ENCODE results near the gene NWD2. TPM values are rescaled to one million over a fixed set of nuclear protein-coding genes. Genes with fewer than 3 reads are reported as not detected.

The NWD2 gene
- total RNA-seq, 1 donor: not detected

GRCh38 chr4:37317104-37317643, 72.6 kb downstream of the NWD2 start:
- Histone ChIP-seq H3K4me3 (ENCODE audit: insufficient read depth, low read length) (no peak overlapping the region), H3K79me2 (ENCODE audit: insufficient read depth, low read length) (no peaks in the 10 kb centered on the region), H3K4me2 (ENCODE audit: insufficient read depth, low read length) (no peak overlapping the region), H3K27ac (ENCODE audit: low read depth, low read length) (no peak overlapping the region), H3K9me3 (ENCODE audit: low read depth, low read length) (no peaks in the 10 kb centered on the region), H2AFZ (ENCODE audit: low read length) (no peak overlapping the region), H4K20me1 (ENCODE audit: insufficient read depth, low read length) (no peaks in the 10 kb centered on the region), H3K4me1 (ENCODE audit: insufficient read depth, low read length) (no peaks in the 10 kb centered on the region), H3K27me3 (ENCODE audit: insufficient read depth, low read length) (no peaks in the 10 kb centered on the region), H3K36me3 (ENCODE audit: insufficient read depth, low read length) (no peaks in the 10 kb centered on the region)
- TF ChIP-seq CTCF (IDR thresholded peaks at IDR 0.05; ENCODE audit: extremely low read depth, low read depth, low read length): no peak
- no peak for DNase-seq (ENCODE audit: insufficient read length, low spot score, missing footprints)

GRCh38 chr4:37320513-37321235, 76.1 kb downstream of the NWD2 start:
- Histone ChIP-seq H3K79me2 (ENCODE audit: insufficient read depth, low read length) (no peaks in the 10 kb centered on the region), H3K9me3 (ENCODE audit: low read depth, low read length) (no peaks in the 10 kb centered on the region), H2AFZ (ENCODE audit: low read length) (no peak overlapping the region), H3K27me3 (ENCODE audit: insufficient read depth, low read length) (no peaks in the 10 kb centered on the region), H3K4me2 (ENCODE audit: insufficient read depth, low read length) (no peak overlapping the region), H3K27ac (ENCODE audit: low read depth, low read length) (no peak overlapping the region), H4K20me1 (ENCODE audit: insufficient read depth, low read length) (no peaks in the 10 kb centered on the region), H3K4me3 (ENCODE audit: insufficient read depth, low read length) (no peak overlapping the region), H3K36me3 (ENCODE audit: insufficient read depth, low read length) (no peaks in the 10 kb centered on the region), H3K4me1 (ENCODE audit: insufficient read depth, low read length) (no peaks in the 10 kb centered on the region)
- no peak for DNase-seq (ENCODE audit: insufficient read length, low spot score, missing footprints)
- TF ChIP-seq CTCF (IDR thresholded peaks at IDR 0.05; ENCODE audit: extremely low read depth, low read depth, low read length): no peak

GRCh38 chr4:37322122-37322521, 77.6 kb downstream of the NWD2 start:
- Histone ChIP-seq H3K4me3 (ENCODE audit: insufficient read depth, low read length) (no peak overlapping the region), H3K27ac (ENCODE audit: low read depth, low read length) (no peak overlapping the region), H3K79me2 (ENCODE audit: insufficient read depth, low read length) (no peaks in the 10 kb centered on the region), H3K27me3 (ENCODE audit: insufficient read depth, low read length) (no peaks in the 10 kb centered on the region), H3K4me1 (ENCODE audit: insufficient read depth, low read length) (no peaks in the 10 kb centered on the region), H2AFZ (ENCODE audit: low read length) (no peak overlapping the region), H3K4me2 (ENCODE audit: insufficient read depth, low read length) (no peak overlapping the region), H3K9me3 (ENCODE audit: low read depth, low read length) (no peaks in the 10 kb centered on the region), H4K20me1 (ENCODE audit: insufficient read depth, low read length) (no peaks in the 10 kb centered on the region), H3K36me3 (ENCODE audit: insufficient read depth, low read length) (no peaks in the 10 kb centered on the region)
- TF ChIP-seq CTCF (IDR thresholded peaks at IDR 0.05; ENCODE audit: extremely low read depth, low read depth, low read length): no peak
- DNase-seq (ENCODE audit: insufficient read length, low spot score, missing footprints): no peak

GRCh38 chr4:37324546-37324945, 80.0 kb downstream of the NWD2 start:
- Histone ChIP-seq H3K4me3 (ENCODE audit: insufficient read depth, low read length) (no peak overlapping the region), H3K4me1 (ENCODE audit: insufficient read depth, low read length) (no peaks in the 10 kb centered on the region), H2AFZ (ENCODE audit: low read length) (no peak overlapping the region), H3K79me2 (ENCODE audit: insufficient read depth, low read length) (no peaks in the 10 kb centered on the region), H3K27ac (ENCODE audit: low read depth, low read length) (no peak overlapping the region), H4K20me1 (ENCODE audit: insufficient read depth, low read length) (no peaks in the 10 kb centered on the region), H3K9me3 (ENCODE audit: low read depth, low read length) (no peaks in the 10 kb centered on the region), H3K27me3 (ENCODE audit: insufficient read depth, low read length) (no peaks in the 10 kb centered on the region), H3K4me2 (ENCODE audit: insufficient read depth, low read length) (no peak overlapping the region), H3K36me3 (ENCODE audit: insufficient read depth, low read length) (no peaks in the 10 kb centered on the region)
- no peak for DNase-seq (ENCODE audit: insufficient read length, low spot score, missing footprints)
- no peak for TF ChIP-seq CTCF (IDR thresholded peaks at IDR 0.05; ENCODE audit: extremely low read depth, low read depth, low read length)

Measured in osteoblast (primary cell).